GM19043 (cell line): ENCODE results near the gene KSR1.
"Not testable (repeated sequence)": the region's sequence is repeated elsewhere in the genome, so short reads cannot be mapped to it uniquely, and the experiment has no call there.

Source experiments
- ATAC-seq: cut with Tn5 transposase; IDR thresholded peaks from one replicate; pipeline ENCODE4 v1.9.1; 2021; ENCODE audit warnings: low read depth; ENCODE audit not compliant: unreplicated experiment

Gene KSR1

DNA sequence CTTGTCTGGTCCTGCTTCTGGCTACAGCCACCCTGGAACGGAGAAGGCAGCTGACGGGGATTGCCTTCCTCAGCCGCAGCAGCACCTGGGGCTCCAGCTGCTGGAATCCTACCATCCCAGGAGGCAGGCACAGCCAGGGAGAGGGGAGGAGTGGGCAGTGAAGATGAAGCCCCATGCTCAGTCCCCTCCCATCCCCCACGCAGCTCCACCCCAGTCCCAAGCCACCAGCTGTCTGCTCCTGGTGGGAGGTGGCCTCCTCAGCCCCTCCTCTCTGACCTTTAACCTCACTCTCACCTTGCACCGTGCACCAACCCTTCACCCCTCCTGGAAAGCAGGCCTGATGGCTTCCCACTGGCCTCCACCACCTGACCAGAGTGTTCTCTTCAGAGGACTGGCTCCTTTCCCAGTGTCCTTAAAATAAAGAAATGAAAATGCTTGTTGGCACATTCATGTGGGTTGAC is 192.9 kb downstream of the KSR1 start:
- ATAC-seq: not testable (repeated sequence)

DNA sequence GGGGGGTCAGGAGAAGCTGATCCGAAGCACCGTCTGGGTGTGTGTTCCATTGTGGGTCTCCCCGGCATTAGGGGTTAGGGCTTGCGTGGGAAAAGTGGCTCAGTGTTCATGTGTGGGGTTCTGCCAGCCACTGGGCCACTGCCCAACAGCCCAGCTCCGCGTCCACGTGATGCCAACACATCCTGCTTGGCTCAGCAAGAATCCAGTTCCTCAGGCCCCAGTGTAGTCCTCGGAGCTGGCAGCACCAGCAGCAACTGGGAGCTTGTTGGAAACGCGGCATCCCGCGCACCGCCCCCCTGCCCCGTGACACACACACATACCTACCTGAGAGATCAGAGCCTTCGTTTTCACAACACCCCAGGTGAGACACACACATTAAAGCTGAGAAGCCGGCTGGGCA is 193.7 kb downstream of the KSR1 start:
- no peak for ATAC-seq

DNA sequence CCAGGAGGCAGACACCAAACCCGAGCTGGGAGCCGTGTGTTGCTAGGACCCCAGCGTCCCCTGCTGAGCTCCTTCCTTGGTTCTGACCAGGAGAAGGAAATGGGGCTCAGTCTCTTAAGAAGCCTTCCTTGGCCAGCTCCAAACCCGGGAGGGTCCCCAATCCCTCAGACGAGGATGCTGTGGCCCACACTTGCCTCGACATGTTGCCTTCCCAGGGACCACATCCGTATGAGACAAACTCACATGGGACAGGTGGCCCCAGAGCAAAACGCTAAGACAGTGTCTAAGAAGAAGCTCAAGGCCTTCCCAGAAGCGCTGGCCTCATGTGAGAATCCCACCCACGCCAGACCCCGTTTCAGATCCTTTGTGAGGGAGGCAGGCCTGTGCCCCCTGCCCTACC is 194.6 kb downstream of the KSR1 start:
- ATAC-seq: no peak

GRCh38 chr17:27651411-27652345 is 195.4 kb downstream of the KSR1 start:
- no peak for ATAC-seq

DNA sequence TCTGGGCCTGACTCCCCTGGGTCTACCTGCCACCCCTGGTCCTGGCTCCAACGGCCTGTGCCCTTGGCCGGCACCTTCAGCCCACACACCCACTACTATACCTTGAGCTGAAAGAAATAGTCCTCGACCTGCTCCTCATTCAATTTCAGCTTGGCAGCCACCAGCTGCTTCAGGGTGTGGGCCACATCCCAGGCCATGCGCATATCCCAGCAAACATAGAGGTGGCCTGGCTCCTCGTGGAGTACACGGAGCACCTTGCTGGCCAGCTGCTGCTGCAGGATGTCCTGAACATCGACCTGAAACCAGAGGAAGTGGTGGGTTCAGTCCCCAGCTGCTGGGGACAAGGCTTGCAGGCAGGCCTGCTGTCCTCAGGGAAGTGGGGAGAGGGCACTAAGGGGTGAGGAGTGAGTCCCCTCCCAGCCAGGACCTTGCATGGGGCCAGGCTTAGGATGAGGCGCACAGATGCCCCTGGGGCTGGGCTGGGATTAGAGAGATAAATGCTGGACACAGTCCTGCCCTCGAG is 197.3 kb downstream of the KSR1 start:
- ATAC-seq: not testable (repeated sequence)

GRCh38 chr17:27654136-27654535 is 197.9 kb downstream of the KSR1 start:
- ATAC-seq: no peak

GRCh38 chr17:27654654-27655524 is 198.6 kb downstream of the KSR1 start:
- no peak for ATAC-seq

DNA sequence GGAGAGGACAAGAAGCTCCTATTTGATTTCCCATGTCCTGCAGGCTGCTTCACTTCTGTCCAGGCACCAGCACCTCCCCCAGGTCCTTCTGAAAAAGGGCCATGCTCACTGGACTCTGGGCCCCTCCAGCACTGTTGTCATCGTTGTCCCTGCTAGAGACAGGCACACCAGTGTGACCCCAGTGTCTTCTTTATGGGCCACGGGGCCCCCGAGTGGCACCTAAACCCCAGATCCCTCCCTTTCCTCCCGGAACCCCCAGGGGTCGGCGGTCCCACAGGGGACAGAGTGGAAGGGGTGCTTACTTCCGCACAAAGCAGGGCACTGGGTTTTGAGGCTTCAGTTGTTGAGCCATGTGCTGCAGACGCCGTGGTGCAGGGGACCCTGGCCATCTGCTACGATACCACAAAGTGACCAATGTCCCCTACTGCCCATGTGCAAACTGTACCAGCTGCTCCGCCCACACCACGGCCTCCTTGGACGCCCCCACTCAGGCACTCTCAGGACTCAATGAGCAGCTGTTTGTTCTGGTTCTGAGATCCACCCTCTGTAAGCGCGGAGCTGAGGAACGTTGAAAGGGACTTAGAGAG is 199.4 kb downstream of the KSR1 start:
- ATAC-seq: not testable (repeated sequence)

DNA sequence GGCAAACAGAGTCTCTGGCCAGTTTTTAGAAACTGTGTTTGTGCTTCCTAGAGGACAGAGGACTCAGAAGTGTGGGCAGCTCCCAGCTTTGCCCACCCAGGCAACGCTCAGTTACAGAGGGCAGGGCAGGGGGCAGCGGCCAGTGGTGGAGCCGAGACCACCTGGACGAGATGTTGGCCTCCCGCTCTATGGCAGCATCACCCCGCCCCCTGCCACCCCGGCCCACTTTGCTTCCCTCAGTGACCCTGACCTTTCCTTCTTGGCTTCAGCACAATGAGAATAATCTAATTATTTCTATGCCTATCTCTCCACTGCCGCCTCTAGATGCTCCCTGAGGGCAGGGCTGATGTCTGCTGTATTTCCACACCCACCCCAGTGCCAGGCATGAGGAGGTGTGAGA is 200.4 kb downstream of the KSR1 start:
- ATAC-seq: not testable (repeated sequence)

DNA sequence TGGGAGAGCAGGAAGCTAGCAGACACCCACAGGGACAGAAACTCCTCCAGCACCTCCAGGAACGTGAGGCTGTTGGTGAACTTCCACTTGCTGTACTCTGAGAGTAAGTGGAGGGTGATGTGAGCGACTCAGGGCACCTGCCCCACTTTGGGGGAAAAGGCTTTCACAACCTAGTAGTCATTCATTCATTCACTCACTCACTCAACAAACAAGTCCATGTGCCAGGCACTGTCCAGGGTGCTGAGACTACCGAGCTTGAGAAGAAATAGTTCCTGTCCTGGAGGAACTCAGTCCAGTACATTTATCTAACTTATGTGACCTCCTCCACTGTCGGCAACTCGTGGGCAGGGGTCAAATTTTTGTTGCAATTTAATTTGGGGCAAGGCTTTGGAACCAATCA is 201.4 kb downstream of the KSR1 start:
- ATAC-seq: no peak

GRCh38 chr17:27659683-27660082 is 203.4 kb downstream of the KSR1 start:
- no peak for ATAC-seq

GRCh38 chr17:27660436-27660835 is 204.2 kb downstream of the KSR1 start:
- ATAC-seq: no peak

DNA sequence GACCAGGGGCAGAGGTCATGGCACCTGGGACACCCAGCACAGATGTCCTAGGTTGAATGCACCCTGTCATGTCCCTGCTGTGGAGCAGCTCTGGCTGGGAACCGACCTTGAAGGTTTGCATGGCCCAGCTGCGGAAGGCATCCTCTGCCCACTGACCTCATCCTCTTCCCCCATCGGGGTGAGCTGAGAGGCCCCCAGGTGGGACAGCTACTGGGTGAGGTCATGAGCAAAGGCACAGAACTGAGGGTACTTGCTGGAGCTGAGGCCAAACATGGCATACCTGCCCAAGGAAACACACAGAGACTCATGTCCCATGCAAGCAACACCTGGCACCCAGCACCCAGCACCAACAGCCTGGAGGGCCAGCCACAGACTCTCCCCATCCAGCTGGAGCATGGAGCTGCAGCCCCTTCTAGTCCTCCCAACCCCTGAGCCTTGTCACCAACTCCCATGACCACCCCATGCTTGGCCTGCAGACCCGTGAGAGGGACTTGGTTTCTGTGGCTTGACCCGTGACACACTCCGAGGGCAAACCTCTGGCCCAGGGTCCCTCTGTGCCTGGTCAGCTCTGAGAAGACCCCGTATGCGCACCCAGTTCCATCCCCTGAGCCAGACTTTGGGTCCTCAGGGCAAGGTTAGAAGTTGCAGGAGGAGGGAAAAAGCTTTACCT is 207.8 kb downstream of the KSR1 start:
- no peak for ATAC-seq

- ATAC-seq: no peak
Observed at GRCh38 chr17:27664606-27664965, 208.3 kb downstream of the KSR1 start.

GRCh38 chr17:27665549-27665948 is 209.3 kb downstream of the KSR1 start:
- no peak for ATAC-seq

- not testable (repeated sequence) for ATAC-seq
Observed at GRCh38 chr17:27666270-27666669, 210.0 kb downstream of the KSR1 start.

DNA sequence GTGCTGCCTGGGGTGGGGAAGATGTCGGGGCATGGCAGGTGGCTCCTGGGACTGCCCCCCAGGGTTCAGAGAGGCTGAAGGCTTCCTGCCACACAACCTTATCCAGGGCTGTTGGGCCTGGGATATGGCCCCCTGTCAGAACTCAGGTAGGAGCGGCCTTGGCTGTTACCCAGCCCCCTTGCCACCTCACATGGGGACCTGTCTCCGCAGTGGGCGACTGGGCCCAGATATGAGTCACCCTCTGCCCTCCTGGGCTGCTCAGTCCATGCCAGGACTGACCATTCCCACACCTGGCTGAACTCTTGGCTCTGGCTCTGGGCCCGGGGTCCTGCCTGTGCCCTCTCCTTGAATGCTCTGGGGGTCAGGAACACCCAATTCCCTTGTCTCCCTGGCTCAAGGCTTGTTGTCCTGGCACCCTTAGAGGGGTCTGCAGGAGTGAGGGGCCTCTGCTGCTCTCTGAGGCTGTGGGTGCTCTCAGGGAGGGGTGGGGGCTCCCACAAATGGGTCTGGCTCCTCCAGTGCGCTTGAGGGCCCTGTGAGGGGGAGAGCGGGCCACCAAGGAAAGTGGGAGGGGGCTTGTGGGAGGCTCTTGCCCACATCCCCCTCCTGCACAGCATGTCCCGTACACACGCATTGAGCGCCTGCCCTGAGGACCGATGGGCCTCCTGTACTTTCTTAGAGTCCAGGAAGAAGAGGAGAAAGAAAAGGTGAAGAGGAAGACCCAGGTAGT is 210.7 kb downstream of the KSR1 start:
- no peak for ATAC-seq

GRCh38 chr17:27667656-27668487 is 211.6 kb downstream of the KSR1 start:
- ATAC-seq: no peak

- no peak for ATAC-seq
Observed at GRCh38 chr17:27668488-27668823, 212.2 kb downstream of the KSR1 start.
